Osteocyte (in vitro differentiated cells): ENCODE data around the gene CCNYL1. TPM values are rescaled to one million over a fixed set of nuclear protein-coding genes. Genes with fewer than 3 reads are reported as not detected.

Experiments used
- DNase-seq: peaks from one replicate; pipeline ENCODE4 v3.0.0; 2021; ENCODE audit warnings: mixed read lengths; ENCODE audit not compliant: unreplicated experiment; ENCODE audit errors: extremely low spot score
- H3K27ac Mint-ChIP-seq: one replicate; pipeline ENCODE4 v1.8.0; 2021; ENCODE audit warnings: mild to moderate bottlenecking, mixed read lengths; ENCODE audit not compliant: unreplicated experiment
- H3K27me3 Mint-ChIP-seq: one replicate; pipeline ENCODE4 v1.8.0; 2021; ENCODE audit warnings: mixed read lengths; ENCODE audit not compliant: unreplicated experiment
- H3K36me3 Mint-ChIP-seq: one replicate; pipeline ENCODE4 v1.8.0; 2021; ENCODE audit warnings: mixed read lengths; ENCODE audit not compliant: unreplicated experiment
- H3K4me1 Mint-ChIP-seq: one replicate; pipeline ENCODE4 v1.8.0; 2021; ENCODE audit warnings: mixed read lengths; ENCODE audit not compliant: unreplicated experiment
- H3K4me3 Mint-ChIP-seq: one replicate; pipeline ENCODE4 v1.8.0; 2021; ENCODE audit warnings: mild to moderate bottlenecking, moderate library complexity, mixed read lengths; ENCODE audit not compliant: unreplicated experiment
- H3K9me3 Mint-ChIP-seq: one replicate; pipeline ENCODE4 v1.8.0; 2021; ENCODE audit warnings: mixed read lengths; ENCODE audit not compliant: unreplicated experiment
- CTCF ChIP-seq: fragments of 200-600 bp; sonication (generic); IDR thresholded peaks from 2 replicates; pipeline ENCODE4 v1.5.0; 2021; ENCODE audit warnings: antibody characterized with exemption, mild to moderate bottlenecking, moderate library complexity
- total RNA-seq: library from RNA; stranded (reverse); gene quantifications from 2 replicates; pipeline ENCODE4 v1.2.1, GENCODE V29; 2021

The CCNYL1 gene
- total RNA-seq, 1 donor from 2014 or later, result 16.8 TPM

GRCh38 chr2:207772081-207772843, 60.8 kb downstream of the CCNYL1 start:
- H3K4me1 Mint-ChIP-seq, result peaks cover 19% of the 10 kb centered on the region
- H3K27me3 Mint-ChIP-seq, result peaks cover 4% of the 10 kb centered on the region
- H3K36me3 Mint-ChIP-seq, result no peaks in the 10 kb centered on the region
- no peaks in the 10 kb centered on the region for H3K9me3 Mint-ChIP-seq
- H3K27ac Mint-ChIP-seq, result no peak overlapping the region
- no peak for TF ChIP-seq CTCF
- no peak overlapping the region for H3K4me3 Mint-ChIP-seq
- no peak for DNase-seq

GRCh38 chr2:207772844-207773205, 61.4 kb downstream of the CCNYL1 start:
- Mint-ChIP-seq H3K27me3 (no peaks in the 10 kb centered on the region), H3K36me3 (no peaks in the 10 kb centered on the region), H3K27ac (no peak overlapping the region), H3K4me1 (peaks cover 15% of the 10 kb centered on the region), H3K9me3 (no peaks in the 10 kb centered on the region), H3K4me3 (no peak overlapping the region)
- no peak for TF ChIP-seq CTCF
- no peak for DNase-seq

- Mint-ChIP-seq H3K27ac (no peak overlapping the region), H3K4me3 (no peak overlapping the region), H3K9me3 (no peaks in the 10 kb centered on the region), H3K27me3 (no peaks in the 10 kb centered on the region), H3K36me3 (no peaks in the 10 kb centered on the region), H3K4me1 (peaks cover 6% of the 10 kb centered on the region)
- TF ChIP-seq CTCF, result no peak
- DNase-seq, result no peak
Observed at GRCh38 chr2:207775473-207775872, 64.0 kb downstream of the CCNYL1 start.

- no peak for TF ChIP-seq CTCF
- Mint-ChIP-seq H3K27me3 (peaks cover 8% of the 10 kb centered on the region), H3K4me3 (no peak overlapping the region), H3K9me3 (no peaks in the 10 kb centered on the region), H3K4me1 (peaks cover 5% of the 10 kb centered on the region), H3K27ac (no peak overlapping the region), H3K36me3 (no peaks in the 10 kb centered on the region)
- no peak for DNase-seq
Observed at GRCh38 chr2:207777124-207777523, 65.7 kb downstream of the CCNYL1 start.

GRCh38 chr2:207778298-207778882, 67.0 kb downstream of the CCNYL1 start:
- Mint-ChIP-seq H3K27ac (no peak overlapping the region), H3K9me3 (no peaks in the 10 kb centered on the region)

More at GRCh38 chr2:207778298-207778882, 67.0 kb downstream of the CCNYL1 start:
- Mint-ChIP-seq H3K36me3 (no peaks in the 10 kb centered on the region), H3K27me3 (peaks cover 8% of the 10 kb centered on the region), H3K4me3 (no peak overlapping the region), H3K4me1 (peaks cover 5% of the 10 kb centered on the region)
- no peak for DNase-seq
- TF ChIP-seq CTCF, result no peak
